Mammary epithelial cell (primary cell): ENCODE results near the gene WDR64.

Source experiments
- EZH2 ChIP-seq: IDR thresholded peaks from 2 replicates; pipeline ENCODE4 v1.6.1; 2012; ENCODE audit warnings: low read length, inconsistent platforms, borderline replicate concordance
- TF ChIP-seq, protein P1 (sequence below), 2 donors: IDR thresholded peaks in 1 of 2; conservative IDR thresholded peaks in 1 of 2; 2 replicates each; pipeline ENCODE4 v1.5.1; 2011 to 2012; ENCODE audit warnings: inconsistent platforms in 2 of 2, low read length in 2 of 2, mild to moderate bottlenecking in 2 of 2, control low read depth in 1 of 2, low read depth in 1 of 2; ENCODE audit not compliant: insufficient read depth in 1 of 2; ENCODE audit errors: extremely low read depth in 1 of 2

DNA sequence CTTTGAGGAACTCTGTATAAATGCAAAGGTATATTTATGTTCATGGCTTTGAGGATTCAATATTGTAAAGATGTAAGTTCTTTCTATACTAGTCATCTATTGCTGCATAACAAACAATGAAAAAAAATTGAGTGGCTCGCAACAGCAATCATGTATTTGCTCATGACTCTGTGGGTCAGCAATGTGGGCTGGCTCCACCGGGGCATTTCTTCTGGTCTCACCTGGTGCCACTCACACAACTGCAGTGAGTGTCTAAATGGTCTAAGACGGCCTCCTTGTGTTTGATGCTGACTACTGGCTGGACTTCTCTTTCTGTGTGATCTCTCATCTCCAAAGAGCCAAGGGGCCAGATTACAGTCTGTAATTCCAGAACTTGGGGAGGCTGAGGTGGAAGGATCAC, 150.8 kb downstream of the WDR64 start:
- TF ChIP-seq, protein P1, sequence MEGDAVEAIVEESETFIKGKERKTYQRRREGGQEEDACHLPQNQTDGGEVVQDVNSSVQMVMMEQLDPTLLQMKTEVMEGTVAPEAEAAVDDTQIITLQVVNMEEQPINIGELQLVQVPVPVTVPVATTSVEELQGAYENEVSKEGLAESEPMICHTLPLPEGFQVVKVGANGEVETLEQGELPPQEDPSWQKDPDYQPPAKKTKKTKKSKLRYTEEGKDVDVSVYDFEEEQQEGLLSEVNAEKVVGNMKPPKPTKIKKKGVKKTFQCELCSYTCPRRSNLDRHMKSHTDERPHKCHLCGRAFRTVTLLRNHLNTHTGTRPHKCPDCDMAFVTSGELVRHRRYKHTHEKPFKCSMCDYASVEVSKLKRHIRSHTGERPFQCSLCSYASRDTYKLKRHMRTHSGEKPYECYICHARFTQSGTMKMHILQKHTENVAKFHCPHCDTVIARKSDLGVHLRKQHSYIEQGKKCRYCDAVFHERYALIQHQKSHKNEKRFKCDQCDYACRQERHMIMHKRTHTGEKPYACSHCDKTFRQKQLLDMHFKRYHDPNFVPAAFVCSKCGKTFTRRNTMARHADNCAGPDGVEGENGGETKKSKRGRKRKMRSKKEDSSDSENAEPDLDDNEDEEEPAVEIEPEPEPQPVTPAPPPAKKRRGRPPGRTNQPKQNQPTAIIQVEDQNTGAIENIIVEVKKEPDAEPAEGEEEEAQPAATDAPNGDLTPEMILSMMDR (conservative IDR thresholded peaks at IDR 0.05 in 1 of 2, IDR thresholded peaks at IDR 0.05 in 1 of 2; ENCODE audit: extremely low read depth in 1 of 2, insufficient read depth in 1 of 2, low read depth in 1 of 2, low read length in 2 of 2) = no peak
- TF ChIP-seq EZH2 = no peak
